Activated T-cell treated with anti-CD3 and anti-CD28 coated beads for 48 hours (primary cell): ENCODE measurements around the gene PCDHB8.
"Not testable (repeated sequence)": the region's sequence is repeated elsewhere in the genome, so short reads cannot be mapped to it uniquely, and the experiment has no call there.

ENCODE experiments used
- DNase-seq: peaks from one replicate; pipeline ENCODE4 v3.0.0-alpha.2; 2020; ENCODE audit warnings: low read depth

Gene PCDHB8

DNA sequence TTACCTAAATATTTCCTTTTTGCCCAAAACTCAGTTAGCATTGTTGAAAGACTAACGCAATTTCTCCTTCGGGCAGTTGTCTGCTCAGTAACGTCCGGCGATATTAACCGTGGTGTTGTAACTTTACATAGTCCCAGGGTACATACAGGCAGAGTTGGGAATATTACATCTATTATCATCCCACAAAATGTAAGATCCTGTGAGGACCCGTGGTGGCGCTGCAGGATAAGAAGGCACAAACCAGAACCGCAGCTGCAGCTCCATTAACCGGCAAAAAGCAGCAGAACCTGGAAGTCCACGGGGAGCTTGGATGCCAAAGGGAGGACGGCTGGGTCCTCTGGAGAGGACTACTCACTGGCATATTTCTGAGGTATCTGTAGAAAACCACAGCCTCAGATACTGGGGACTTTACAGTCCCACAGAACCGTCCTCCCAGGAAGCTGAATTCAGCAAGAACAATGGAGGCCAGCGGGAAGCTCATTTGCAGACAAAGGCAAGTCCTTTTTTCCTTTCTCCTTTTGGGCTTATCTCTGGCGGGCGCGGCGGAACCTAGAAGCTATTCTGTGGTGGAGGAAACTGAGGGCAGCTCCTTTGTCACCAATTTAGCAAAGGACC, at the start of gene PCDHB8:
Gene PCDHB8 (plus strand): TSS at position 214 of the 615 bp plus-strand sequence. CDS start 245 bp downstream, at position 459.
- DNase-seq: not testable (repeated sequence)

- no peak for DNase-seq
These were observed 42.4 kb upstream of the PCDHB8 start, which contains the start of gene PCDHB5 for GRCh38 chr5:141135030-141135717. Gene PCDHB5 (plus strand): TSS chr5:141135206. CDS start chr5:141135435, 229 bp downstream.

GRCh38 chr5:141135718-141136266, 41.8 kb upstream of the PCDHB8 start:
- no peak for DNase-seq

DNA sequence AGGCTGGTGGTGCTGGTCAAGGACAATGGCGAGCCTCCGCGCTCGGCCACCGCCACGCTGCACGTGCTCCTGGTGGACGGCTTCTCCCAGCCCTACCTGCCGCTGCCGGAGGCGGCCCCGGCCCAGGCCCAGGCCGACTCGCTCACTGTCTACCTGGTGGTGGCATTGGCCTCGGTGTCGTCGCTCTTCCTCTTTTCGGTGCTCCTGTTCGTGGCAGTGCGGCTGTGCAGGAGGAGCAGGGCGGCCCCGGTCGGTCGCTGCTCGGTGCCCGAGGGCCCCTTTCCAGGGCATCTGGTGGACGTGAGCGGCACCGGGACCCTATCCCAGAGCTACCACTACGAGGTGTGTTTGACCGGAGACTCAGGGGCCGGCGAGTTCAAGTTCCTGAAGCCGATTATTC, 40.2 kb upstream of the PCDHB8 start:
- not testable (repeated sequence) for DNase-seq

- no peak for DNase-seq
These were observed 27.8 kb upstream of the PCDHB8 start, which contains the start of gene PCDHB6 for GRCh38 chr5:141149812-141150211. Gene PCDHB6 (plus strand): TSS chr5:141150057. CDS start chr5:141150258, 201 bp downstream.

- no peak for DNase-seq
These were observed 27.2 kb upstream of the PCDHB8 start for GRCh38 chr5:141150224-141150992.

GRCh38 chr5:141150993-141151325, 26.6 kb upstream of the PCDHB8 start:
- no peak for DNase-seq

DNA sequence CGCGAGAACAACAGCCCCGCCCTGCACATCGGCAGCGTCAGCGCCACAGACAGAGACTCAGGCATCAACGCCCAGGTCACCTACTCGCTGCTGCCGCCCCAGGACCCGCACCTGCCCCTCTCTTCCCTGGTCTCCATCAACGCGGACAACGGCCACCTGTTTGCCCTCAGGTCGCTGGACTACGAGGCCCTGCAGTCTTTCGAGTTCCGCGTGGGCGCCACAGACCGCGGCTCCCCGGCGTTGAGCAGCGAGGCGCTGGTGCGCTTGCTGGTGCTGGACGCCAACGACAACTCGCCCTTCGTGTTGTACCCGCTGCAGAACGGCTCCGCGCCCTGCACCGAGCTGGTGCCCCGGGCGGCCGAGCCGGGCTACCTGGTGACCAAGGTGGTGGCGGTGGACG, 26.0 kb upstream of the PCDHB8 start:
- not testable (repeated sequence) for DNase-seq

GRCh38 chr5:141152096-141152495, 25.5 kb upstream of the PCDHB8 start:
- DNase-seq: not testable (repeated sequence)

DNA sequence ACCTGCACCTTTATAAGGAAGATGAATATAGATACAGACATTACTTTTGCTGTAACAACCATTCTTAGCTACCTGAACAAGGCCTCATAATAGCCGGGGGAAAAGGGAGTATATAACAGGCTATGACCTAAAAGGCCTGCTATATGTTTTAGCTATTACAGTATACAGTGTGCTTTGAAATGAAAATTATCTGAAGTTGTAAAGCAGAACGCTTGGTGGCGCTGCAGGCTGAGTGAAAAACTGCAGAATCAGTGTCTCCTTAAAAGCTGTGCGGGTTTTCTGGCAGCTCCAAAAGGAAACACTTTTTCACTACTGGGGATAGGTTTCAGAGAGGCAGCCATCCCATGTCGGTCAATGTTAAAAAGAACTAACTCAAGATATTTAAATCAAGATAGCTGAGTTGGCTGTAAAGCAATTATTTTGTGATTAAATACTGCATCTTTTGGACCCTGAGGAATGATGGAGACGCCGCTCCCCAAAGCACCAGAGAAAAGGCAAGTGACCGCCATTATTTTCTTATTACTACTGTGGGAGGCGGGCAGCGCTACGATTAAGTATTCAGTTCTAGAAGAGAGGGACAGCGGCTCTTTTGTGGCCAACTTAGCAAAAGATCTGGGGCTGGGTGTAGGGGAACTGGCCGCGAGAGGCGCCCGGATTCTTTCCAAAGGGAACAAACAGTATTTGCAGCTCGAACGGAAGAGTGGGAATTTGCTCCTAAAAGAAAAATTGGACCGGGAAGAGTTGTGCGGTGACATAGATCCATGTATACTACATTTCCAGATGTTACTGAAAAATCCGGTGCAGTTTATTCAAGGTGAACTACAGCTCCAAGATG, 21.8 kb upstream of the PCDHB8 start:
- DNase-seq: no peak

- DNase-seq: not testable (repeated sequence)
These were observed 20.2 kb upstream of the PCDHB8 start for GRCh38 chr5:141157356-141157755.

- not testable (repeated sequence) for DNase-seq
These were observed 19.7 kb upstream of the PCDHB8 start for GRCh38 chr5:141157901-141158300.

- DNase-seq: no peak
These were observed 5.0 kb upstream of the PCDHB8 start, which contains the start of gene PCDHB7 for GRCh38 chr5:141172381-141173204. Gene PCDHB7 (plus strand): TSS chr5:141172644. CDS start chr5:141172836, 192 bp downstream.

- not testable (repeated sequence) for DNase-seq
These were observed 3.1 kb upstream of the PCDHB8 start for GRCh38 chr5:141174291-141175104.

GRCh38 chr5:141175933-141176332, 1.7 kb upstream of the PCDHB8 start:
- no peak for DNase-seq

GRCh38 chr5:141179371-141179770, 1.8 kb downstream of the PCDHB8 start:
- not testable (repeated sequence) for DNase-seq

GRCh38 chr5:141179876-141180275, 2.3 kb downstream of the PCDHB8 start:
- DNase-seq: not testable (repeated sequence)

DNA sequence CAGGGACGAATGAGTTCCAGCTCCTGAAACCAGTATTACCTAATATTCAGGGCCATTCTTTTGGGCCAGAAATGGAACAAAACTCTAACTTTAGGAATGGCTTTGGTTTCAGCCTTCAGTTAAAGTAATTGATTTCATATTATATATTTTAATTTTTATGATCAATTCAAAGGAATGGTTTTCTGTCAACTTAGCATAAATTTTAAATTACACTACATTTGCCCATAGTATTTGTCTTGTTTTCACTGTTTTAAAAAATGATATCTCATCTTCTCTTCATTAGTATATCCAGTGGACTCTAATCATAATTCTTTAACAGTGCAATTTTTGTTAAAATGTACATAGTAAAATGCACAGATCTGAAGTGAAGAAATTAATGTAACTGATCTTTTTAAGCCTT, 2.7 kb downstream of the PCDHB8 start:
- DNase-seq: no peak

DNA sequence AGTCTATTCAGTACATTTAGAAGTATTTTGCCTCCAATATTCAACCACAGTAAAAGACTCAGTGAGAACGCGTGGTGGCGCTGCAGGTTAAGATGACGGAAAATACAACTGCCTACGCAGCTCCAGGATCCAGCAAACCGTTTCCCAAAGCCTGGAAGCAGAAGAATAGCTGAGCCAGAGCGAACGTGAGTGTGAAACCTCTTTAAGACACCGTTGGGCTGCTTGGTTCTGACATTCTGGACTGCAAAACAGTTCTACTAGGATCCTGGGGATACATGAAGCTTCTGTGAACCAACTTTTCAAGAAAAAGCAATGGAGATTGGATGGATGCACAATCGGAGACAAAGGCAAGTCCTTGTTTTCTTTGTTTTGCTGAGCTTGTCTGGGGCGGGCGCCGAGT, 4.7 kb downstream of the PCDHB8 start, which contains the start of gene PCDHB16:
Gene PCDHB16 (plus strand): TSS at position 140 of the 400 bp plus-strand sequence. CDS start 173 bp downstream, at position 313.
- no peak for DNase-seq
